WTC11 (cell line): ENCODE results near the gene AKT3. TPM values are rescaled to one million over a fixed set of nuclear protein-coding genes. Genes with fewer than 3 reads are reported as not detected.

ENCODE experiments used
- ATAC-seq: fragments of 200-7000 bp; cut with Tn5 transposase; 2 replicates; pipeline ENCODE4 v1.10.0; 2021; ENCODE audit warnings: mild to moderate bottlenecking, moderate library complexity
- CTCF ChIA-PET: fragments of 300-600 bp; sonication (Branson Sonifier 250); formaldehyde crosslinking; loops from one replicate; lab custom pipeline; 2021; ENCODE audit warnings: antibody characterized with exemption; lab: Charles Lee
- POLR2A ChIA-PET: fragments of 350-600 bp; sonication (Branson Sonifier 250); formaldehyde crosslinking; loops from one replicate; lab custom pipeline; 2021; ENCODE audit warnings: antibody characterized with exemption; lab: Charles Lee
- DNase-seq: peaks from one replicate; pipeline ENCODE4 v3.0.0; 2021; ENCODE audit warnings: low spot score
- H3K27ac Mint-ChIP-seq: 2 replicates; pipeline ENCODE4 v1.8.0; 2021; ENCODE audit warnings: mixed read lengths
- H3K27me3 Mint-ChIP-seq: 2 replicates; pipeline ENCODE4 v1.8.0; 2021; ENCODE audit warnings: low read depth, mild to moderate bottlenecking, moderate library complexity, mixed read lengths
- H3K36me3 Mint-ChIP-seq: 2 replicates; pipeline ENCODE4 v1.8.0; 2021; ENCODE audit warnings: mixed read lengths
- H3K4me1 Mint-ChIP-seq: 2 replicates; pipeline ENCODE4 v1.8.0; 2022; ENCODE audit warnings: mixed read lengths
- H3K4me3 Mint-ChIP-seq: 2 replicates; pipeline ENCODE4 v1.8.0; 2021; ENCODE audit warnings: mild to moderate bottlenecking, moderate library complexity, mixed read lengths
- H3K9me3 Mint-ChIP-seq: 2 replicates; pipeline ENCODE4 v1.8.0; 2021; ENCODE audit warnings: mixed read lengths
- CREB1 ChIP-seq: sonication (generic); formaldehyde crosslinking; IDR thresholded peaks from 2 replicates; pipeline ENCODE4 v1.8.0; 2023; ENCODE audit warnings: mild to moderate bottlenecking, missing genetic modification reagents
- ETV6 ChIP-seq: sonication (generic); formaldehyde crosslinking; IDR thresholded peaks from 2 replicates; pipeline ENCODE4 v1.8.1; 2022; ENCODE audit warnings: mild to moderate bottlenecking, missing genetic modification reagents
- GTF2I ChIP-seq: fragments of 250-450 bp; sonication (Bioruptor Pico); conservative IDR thresholded peaks from 2 replicates; pipeline ENCODE4 v1.4.0; 2021; ENCODE audit warnings: mild to moderate bottlenecking
- KAT7 ChIP-seq: sonication (generic); formaldehyde crosslinking; IDR thresholded peaks from 2 replicates; pipeline ENCODE4 v1.8.1; 2023; ENCODE audit warnings: missing genetic modification reagents, mild to moderate bottlenecking, borderline replicate concordance
- NFE2L1 ChIP-seq: sonication (generic); formaldehyde crosslinking; IDR thresholded peaks from 2 replicates; pipeline ENCODE4 v1.8.1; 2023; ENCODE audit warnings: missing genetic modification reagents
- RELA ChIP-seq: sonication (generic); formaldehyde crosslinking; IDR thresholded peaks from 2 replicates; pipeline ENCODE4 v1.8.1; 2022; ENCODE audit warnings: missing genetic modification reagents, mild to moderate bottlenecking, borderline replicate concordance
- TP53 ChIP-seq: sonication (generic); formaldehyde crosslinking; IDR thresholded peaks from 2 replicates; pipeline ENCODE4 v1.8.1; 2023; ENCODE audit warnings: mild to moderate bottlenecking, missing genetic modification reagents
- ZNF671 ChIP-seq: fragments of 250-450 bp; sonication (Bioruptor Pico); IDR thresholded peaks from 2 replicates; pipeline ENCODE4 v1.8.0; 2021; ENCODE audit warnings: mild to moderate bottlenecking
- total RNA-seq: library from RNA; stranded (reverse); gene quantifications from 3 replicates; pipeline ENCODE4 v1.2.3, GENCODE V29; 2021
- TF ChIP-seq, protein P1 (sequence below): sonication (generic); formaldehyde crosslinking; IDR thresholded peaks from 2 replicates; pipeline ENCODE4 v1.8.0; 2022; ENCODE audit warnings: missing genetic modification reagents
- TF ChIP-seq, protein P2 (sequence below): sonication (generic); formaldehyde crosslinking; IDR thresholded peaks from 2 replicates; pipeline ENCODE4 v1.8.0; 2023; ENCODE audit warnings: mild to moderate bottlenecking, missing genetic modification reagents
- TF ChIP-seq, protein P3 (sequence below): sonication (generic); formaldehyde crosslinking; IDR thresholded peaks from 2 replicates; pipeline ENCODE4 v1.8.1; 2023; ENCODE audit warnings: mild to moderate bottlenecking, missing genetic modification reagents, moderate library complexity
- TF ChIP-seq, protein P4 (sequence below): fragments of 250-450 bp; sonication (Bioruptor Pico); IDR thresholded peaks from 2 replicates; pipeline ENCODE4 v2.1.2; 2022; ENCODE audit warnings: mild to moderate bottlenecking, moderate library complexity
- TF ChIP-seq, protein P5 (sequence below): sonication (generic); formaldehyde crosslinking; IDR thresholded peaks from 2 replicates; pipeline ENCODE4 v1.8.1; 2023; ENCODE audit warnings: mild to moderate bottlenecking, missing genetic modification reagents
- TF ChIP-seq, protein P6 (sequence below): sonication (generic); formaldehyde crosslinking; IDR thresholded peaks from 2 replicates; pipeline ENCODE4 v1.8.1; 2022; ENCODE audit warnings: missing genetic modification reagents, borderline replicate concordance
- TF ChIP-seq, protein P7 (sequence below): fragments of 250-450 bp; sonication (Bioruptor Pico); IDR thresholded peaks from 2 replicates; pipeline ENCODE4 v1.9.0; 2021; ENCODE audit warnings: mild to moderate bottlenecking

Gene AKT3
- total RNA-seq, 1 experiment from 2014 or later = 38.5 TPM

DNA sequence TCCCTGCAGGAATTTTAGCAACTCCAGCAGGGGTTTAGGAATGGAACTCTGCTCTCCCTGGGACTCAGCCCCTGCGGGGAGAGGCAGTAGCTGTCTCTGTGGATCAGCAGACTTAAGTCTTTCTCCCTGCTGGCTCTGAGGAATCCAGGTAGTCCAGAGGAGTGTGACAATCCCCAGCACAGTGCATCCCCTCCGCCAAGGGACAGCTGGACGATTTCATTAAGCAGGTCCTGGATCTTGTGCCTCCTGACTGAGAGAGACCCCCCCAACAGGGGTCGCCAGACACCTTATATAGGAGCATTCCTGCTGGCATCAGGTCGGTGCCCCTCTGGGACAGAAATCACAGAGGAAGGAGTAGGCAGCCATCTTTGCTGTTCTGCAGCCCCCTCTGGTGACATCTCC, 30.6 kb downstream of the AKT3 start (continued):
- TF ChIP-seq, protein P1, sequence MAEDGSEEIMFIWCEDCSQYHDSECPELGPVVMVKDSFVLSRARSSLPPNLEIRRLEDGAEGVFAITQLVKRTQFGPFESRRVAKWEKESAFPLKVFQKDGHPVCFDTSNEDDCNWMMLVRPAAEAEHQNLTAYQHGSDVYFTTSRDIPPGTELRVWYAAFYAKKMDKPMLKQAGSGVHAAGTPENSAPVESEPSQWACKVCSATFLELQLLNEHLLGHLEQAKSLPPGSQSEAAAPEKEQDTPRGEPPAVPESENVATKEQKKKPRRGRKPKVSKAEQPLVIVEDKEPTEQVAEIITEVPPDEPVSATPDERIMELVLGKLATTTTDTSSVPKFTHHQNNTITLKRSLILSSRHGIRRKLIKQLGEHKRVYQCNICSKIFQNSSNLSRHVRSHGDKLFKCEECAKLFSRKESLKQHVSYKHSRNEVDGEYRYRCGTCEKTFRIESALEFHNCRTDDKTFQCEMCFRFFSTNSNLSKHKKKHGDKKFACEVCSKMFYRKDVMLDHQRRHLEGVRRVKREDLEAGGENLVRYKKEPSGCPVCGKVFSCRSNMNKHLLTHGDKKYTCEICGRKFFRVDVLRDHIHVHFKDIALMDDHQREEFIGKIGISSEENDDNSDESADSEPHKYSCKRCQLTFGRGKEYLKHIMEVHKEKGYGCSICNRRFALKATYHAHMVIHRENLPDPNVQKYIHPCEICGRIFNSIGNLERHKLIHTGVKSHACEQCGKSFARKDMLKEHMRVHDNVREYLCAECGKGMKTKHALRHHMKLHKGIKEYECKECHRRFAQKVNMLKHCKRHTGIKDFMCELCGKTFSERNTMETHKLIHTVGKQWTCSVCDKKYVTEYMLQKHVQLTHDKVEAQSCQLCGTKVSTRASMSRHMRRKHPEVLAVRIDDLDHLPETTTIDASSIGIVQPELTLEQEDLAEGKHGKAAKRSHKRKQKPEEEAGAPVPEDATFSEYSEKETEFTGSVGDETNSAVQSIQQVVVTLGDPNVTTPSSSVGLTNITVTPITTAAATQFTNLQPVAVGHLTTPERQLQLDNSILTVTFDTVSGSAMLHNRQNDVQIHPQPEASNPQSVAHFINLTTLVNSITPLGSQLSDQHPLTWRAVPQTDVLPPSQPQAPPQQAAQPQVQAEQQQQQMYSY (CRISPR knock-in tag) = no peak
- no peak for TF ChIP-seq TP53 (CRISPR knock-in tag)

DNA sequence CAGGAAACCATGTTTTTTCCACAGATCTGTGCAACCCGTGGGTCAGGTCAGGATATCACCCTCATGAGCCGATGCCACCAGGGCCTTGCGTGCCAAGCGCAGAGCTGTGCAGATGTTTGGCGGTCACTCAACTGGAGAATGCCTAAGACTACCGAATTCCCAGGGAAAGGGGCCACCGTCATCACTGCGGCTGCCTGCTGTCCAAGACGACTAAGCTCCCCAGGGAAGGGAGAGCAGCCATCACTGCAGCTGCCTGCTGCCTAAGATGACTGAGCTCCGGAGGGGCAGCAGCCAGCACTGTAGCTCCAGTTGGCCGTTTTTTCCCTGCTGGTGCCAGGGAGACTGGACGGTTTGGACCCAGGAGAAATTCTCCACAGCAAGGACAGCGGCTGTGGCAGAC, 31.1 kb downstream of the AKT3 start:
- Mint-ChIP-seq H3K9me3 (peaks cover 53% of the 10 kb centered on the region), H3K27me3 (no peaks in the 10 kb centered on the region), H3K36me3 (peaks cover 43% of the 10 kb centered on the region), H3K4me3 (no peak overlapping the region), H3K27ac (no peak overlapping the region), H3K4me1 (no peaks in the 10 kb centered on the region)
- CTCF ChIA-PET = interaction anchor here (0.6 to 1.4 kb wide), 4 partner anchors 20 to 340 kb away, joined by 3 to 4 read pairs (median 3); no protein-coding TSS in a partner anchor
- TF ChIP-seq CREB1 (CRISPR knock-in tag) = no peak
- TF ChIP-seq, protein P2, sequence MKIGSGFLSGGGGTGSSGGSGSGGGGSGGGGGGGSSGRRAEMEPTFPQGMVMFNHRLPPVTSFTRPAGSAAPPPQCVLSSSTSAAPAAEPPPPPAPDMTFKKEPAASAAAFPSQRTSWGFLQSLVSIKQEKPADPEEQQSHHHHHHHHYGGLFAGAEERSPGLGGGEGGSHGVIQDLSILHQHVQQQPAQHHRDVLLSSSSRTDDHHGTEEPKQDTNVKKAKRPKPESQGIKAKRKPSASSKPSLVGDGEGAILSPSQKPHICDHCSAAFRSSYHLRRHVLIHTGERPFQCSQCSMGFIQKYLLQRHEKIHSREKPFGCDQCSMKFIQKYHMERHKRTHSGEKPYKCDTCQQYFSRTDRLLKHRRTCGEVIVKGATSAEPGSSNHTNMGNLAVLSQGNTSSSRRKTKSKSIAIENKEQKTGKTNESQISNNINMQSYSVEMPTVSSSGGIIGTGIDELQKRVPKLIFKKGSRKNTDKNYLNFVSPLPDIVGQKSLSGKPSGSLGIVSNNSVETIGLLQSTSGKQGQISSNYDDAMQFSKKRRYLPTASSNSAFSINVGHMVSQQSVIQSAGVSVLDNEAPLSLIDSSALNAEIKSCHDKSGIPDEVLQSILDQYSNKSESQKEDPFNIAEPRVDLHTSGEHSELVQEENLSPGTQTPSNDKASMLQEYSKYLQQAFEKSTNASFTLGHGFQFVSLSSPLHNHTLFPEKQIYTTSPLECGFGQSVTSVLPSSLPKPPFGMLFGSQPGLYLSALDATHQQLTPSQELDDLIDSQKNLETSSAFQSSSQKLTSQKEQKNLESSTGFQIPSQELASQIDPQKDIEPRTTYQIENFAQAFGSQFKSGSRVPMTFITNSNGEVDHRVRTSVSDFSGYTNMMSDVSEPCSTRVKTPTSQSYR (CRISPR knock-in tag) = no peak
- TF ChIP-seq KAT7 (CRISPR knock-in tag) = no peak
- no peak for TF ChIP-seq ZNF671 (CRISPR knock-in tag)
- TF ChIP-seq, protein P3, sequence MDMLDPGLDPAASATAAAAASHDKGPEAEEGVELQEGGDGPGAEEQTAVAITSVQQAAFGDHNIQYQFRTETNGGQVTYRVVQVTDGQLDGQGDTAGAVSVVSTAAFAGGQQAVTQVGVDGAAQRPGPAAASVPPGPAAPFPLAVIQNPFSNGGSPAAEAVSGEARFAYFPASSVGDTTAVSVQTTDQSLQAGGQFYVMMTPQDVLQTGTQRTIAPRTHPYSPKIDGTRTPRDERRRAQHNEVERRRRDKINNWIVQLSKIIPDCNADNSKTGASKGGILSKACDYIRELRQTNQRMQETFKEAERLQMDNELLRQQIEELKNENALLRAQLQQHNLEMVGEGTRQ (CRISPR knock-in tag) = no peak
- no peak for TF ChIP-seq GTF2I (CRISPR knock-in tag)
- no peak for TF ChIP-seq RELA (CRISPR knock-in tag)
- ATAC-seq (peak; percentile 47), DNase-seq (no peak)
- POLR2A ChIA-PET = no interaction called here

DNA sequence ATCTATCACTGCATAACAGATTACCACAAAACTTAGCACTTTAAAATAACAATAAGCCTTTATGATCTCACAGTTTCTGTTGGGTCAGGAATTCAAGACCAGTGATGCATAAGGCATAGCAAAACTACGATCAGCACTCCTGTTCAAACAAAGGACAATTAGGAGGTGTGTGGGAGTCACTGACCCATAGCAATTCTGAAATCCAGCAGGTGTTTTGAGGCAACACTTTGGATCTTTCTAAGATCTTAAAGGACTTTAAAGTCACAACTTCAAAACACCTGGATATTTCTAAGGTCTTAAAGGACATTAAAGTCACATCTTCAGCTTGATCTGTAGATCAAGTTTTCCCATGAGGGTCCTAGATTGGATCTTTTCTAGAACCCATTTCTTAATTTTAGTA, 35.3 kb downstream of the AKT3 start:
- Mint-ChIP-seq H3K4me3 (no peak overlapping the region), H3K4me1 (no peaks in the 10 kb centered on the region), H3K27me3 (no peaks in the 10 kb centered on the region), H3K36me3 (peaks cover 27% of the 10 kb centered on the region), H3K27ac (no peak overlapping the region), H3K9me3 (peaks cover 28% of the 10 kb centered on the region)
- ChIA-PET CTCF (no interaction called here), POLR2A (no interaction called here)
- DNase-seq = no peak
- no peak for ATAC-seq
- no peak for TF ChIP-seq NFE2L1 (CRISPR knock-in tag)
- TF ChIP-seq, protein P4, sequence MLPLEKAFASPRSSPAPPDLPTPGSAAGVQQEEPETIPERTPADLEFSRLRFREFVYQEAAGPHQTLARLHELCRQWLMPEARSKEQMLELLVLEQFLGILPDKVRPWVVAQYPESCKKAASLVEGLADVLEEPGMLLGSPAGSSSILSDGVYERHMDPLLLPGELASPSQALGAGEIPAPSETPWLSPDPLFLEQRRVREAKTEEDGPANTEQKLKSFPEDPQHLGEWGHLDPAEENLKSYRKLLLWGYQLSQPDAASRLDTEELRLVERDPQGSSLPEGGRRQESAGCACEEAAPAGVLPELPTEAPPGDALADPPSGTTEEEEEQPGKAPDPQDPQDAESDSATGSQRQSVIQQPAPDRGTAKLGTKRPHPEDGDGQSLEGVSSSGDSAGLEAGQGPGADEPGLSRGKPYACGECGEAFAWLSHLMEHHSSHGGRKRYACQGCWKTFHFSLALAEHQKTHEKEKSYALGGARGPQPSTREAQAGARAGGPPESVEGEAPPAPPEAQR = no peak
- TF ChIP-seq, protein P5, sequence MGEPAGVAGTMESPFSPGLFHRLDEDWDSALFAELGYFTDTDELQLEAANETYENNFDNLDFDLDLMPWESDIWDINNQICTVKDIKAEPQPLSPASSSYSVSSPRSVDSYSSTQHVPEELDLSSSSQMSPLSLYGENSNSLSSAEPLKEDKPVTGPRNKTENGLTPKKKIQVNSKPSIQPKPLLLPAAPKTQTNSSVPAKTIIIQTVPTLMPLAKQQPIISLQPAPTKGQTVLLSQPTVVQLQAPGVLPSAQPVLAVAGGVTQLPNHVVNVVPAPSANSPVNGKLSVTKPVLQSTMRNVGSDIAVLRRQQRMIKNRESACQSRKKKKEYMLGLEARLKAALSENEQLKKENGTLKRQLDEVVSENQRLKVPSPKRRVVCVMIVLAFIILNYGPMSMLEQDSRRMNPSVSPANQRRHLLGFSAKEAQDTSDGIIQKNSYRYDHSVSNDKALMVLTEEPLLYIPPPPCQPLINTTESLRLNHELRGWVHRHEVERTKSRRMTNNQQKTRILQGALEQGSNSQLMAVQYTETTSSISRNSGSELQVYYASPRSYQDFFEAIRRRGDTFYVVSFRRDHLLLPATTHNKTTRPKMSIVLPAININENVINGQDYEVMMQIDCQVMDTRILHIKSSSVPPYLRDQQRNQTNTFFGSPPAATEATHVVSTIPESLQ (CRISPR knock-in tag) = no peak
- TF ChIP-seq, protein P6, sequence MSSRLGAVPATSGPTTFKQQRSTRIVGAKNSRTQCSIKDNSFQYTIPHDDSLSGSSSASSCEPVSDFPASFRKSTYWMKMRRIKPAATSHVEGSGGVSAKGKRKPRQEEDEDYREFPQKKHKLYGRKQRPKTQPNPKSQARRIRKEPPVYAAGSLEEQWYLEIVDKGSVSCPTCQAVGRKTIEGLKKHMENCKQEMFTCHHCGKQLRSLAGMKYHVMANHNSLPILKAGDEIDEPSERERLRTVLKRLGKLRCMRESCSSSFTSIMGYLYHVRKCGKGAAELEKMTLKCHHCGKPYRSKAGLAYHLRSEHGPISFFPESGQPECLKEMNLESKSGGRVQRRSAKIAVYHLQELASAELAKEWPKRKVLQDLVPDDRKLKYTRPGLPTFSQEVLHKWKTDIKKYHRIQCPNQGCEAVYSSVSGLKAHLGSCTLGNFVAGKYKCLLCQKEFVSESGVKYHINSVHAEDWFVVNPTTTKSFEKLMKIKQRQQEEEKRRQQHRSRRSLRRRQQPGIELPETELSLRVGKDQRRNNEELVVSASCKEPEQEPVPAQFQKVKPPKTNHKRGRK = no peak
- no peak for TF ChIP-seq ETV6 (CRISPR knock-in tag)
- TF ChIP-seq, protein P7, sequence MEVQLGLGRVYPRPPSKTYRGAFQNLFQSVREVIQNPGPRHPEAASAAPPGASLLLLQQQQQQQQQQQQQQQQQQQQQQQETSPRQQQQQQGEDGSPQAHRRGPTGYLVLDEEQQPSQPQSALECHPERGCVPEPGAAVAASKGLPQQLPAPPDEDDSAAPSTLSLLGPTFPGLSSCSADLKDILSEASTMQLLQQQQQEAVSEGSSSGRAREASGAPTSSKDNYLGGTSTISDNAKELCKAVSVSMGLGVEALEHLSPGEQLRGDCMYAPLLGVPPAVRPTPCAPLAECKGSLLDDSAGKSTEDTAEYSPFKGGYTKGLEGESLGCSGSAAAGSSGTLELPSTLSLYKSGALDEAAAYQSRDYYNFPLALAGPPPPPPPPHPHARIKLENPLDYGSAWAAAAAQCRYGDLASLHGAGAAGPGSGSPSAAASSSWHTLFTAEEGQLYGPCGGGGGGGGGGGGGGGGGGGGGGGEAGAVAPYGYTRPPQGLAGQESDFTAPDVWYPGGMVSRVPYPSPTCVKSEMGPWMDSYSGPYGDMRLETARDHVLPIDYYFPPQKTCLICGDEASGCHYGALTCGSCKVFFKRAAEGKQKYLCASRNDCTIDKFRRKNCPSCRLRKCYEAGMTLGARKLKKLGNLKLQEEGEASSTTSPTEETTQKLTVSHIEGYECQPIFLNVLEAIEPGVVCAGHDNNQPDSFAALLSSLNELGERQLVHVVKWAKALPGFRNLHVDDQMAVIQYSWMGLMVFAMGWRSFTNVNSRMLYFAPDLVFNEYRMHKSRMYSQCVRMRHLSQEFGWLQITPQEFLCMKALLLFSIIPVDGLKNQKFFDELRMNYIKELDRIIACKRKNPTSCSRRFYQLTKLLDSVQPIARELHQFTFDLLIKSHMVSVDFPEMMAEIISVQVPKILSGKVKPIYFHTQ (CRISPR knock-in tag) = no peak
